NCI-H345 (cell line): Measurements from ENCODE around the gene COL15A1.
A peak's percentile ranks its signal among the peaks of the same experiment; 100 is the strongest.

Experiments used
- DNase-seq: peaks from one replicate; lab custom pipeline; 2025; lab: John Stamatoyannopoulos, UW

COL15A1 gene

DNA sequence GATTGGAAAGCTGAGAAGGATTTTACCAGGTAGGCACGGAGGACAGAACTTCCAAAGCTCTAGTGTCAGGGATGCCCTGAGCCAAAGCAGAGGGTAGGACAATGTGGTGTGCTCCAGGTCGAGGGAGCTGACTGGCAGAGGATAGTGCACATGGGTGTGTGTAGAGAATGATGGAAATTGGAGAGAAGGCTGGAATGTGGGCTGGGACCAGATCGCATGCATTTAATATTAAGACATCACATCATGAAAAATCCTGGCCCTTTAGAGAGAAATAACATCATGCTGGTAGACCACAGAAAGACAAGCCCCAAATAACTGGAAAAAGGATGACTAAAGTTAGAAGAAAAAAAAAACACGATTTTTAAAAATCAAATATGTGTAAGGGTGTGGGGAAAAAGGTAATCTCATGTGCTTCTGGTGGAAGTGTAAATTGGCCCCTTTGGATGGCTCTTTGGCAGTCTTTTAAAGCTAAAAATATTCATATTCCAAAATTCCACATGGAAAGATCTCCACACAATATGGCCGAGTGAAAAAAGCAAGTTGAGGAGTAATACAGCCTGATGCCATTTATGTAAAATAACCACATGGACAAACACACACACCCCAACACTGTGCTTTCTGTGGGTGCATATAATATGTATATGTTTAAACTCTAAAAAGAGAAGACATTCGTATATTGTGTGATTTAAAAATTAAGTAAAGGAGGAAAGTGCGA is 94.2 kb downstream of the COL15A1 start:
- no peak for DNase-seq

DNA sequence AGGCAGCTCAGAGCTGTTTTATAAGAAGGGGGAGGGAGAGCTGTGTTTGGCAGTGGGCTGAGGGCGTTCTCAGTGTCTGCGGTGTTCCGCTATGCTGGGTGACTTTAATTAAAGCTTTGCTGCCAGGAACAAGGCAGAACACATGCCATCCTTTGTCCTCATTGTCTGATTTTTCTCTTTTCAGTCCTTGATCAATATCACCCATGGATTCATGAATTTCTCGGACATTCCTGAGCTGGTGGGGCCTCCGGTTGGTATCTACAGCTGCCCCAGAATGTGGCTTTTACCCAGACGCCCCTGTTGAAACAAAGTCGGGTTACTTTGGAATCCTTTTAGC is 94.7 kb downstream of the COL15A1 start:
- DNase-seq: no peak

DNA sequence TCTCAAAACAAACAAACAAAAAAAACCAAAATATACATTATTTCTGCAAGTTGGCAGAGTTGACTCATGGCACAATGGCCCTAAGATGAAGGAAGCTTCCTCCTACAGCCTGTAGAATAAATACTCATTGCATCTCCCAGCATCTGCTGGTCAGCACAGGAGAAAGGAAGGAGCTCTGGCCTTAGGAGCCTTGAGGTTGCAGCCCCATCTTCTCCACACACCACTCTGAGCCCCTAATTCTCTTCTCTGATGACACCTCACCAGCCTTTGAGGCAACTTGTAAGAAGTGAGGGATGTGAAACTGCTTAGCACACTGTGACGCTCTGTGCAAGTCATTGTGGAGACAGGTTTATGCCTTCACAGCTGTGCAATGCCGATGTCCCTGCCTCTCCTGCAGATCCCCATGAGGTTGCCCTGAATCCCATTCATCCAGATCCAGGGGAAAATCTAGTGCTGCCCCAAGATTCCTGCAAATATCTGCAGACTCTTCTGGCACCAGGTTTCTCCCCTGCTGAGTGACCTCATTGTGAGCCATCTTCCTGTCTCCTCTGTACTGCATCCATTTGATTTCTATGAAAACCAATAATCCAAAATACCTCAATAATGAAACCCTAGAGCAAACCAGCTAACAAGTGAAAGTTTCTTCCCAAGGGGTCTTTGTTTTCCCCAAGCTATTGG is 95.9 kb downstream of the COL15A1 start:
- no peak for DNase-seq

DNA sequence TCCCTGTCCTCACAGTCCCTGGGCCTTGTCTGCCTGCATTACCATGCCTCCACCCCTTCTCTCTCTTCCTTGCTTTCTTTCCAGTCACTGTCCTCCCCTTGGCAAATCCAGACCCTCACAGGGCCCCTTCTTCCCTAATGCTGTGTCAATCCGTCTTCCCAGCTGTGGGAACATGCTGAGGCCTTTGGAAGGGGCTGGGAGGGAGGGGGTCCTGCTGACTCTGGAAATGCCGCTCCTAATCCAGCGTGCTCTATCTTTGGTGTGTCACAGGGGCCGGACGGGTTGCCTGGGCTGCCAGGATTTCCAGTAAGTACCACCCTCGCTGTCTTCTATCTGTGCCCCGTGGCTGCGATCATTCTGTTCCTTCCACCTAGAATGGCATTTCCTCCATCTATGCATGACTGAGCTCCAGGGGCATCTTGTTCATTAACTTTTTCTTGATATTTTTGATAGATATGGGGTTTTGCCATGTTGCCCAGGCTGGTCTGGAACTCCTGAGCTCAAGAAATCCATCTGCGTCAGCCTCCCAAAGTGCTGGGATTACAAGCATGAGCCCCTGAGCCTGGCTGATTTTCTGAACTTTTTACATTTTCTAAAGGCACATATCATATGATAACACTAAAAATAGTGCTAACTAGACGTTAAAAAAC is 96.7 kb downstream of the COL15A1 start:
- DNase-seq: no peak

DNA sequence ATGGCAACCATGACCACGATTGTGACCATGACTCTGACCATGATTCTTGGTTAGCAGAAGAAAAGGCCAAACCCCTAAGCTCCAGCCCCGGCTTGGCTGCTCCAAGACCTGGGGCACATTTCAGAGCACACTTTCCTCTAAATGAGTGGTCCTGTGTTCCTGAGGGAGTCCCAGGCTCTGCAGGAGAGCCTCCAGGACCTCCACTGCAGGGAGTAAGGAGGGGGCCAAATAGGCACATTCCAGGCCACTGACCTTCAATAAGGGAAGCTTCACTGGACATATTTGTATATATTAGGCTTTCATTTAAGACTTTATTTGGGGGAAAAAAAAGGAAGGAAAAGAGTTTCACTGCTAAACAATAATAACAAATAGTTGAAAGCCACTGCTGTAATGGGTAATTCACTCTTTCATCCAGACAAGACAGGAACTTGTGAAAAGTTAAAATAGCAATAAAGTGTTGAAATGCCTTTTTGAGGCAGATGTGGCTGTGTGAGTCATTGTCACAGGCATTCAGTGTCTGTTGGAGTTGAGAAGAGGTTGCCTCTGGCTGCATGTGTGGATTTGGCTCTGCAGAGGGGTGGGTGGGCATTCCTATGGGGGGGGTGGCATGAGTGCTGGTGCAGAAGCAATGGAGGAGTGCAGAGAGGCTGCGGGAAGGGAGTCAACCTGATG is 97.3 kb downstream of the COL15A1 start:
- DNase-seq: no peak

DNA sequence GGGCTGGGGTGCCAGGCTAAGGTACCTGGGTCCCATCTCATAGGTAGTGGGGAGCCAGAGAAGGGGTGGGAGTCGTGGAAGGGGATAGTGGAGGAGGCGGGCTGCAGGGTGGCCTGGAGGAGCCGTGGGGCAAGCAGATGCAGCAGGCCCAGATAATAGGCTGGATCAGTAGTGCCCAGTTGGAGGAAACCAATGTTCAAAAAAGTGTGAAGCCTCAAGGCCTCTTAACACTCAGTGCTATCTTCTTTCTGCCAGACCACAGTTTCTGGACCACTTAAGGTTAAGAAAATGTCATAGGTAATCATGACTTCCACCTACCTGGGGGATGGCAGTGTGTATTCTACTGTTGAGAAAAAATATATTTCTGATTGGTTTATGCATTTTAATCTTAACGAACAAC is 97.9 kb downstream of the COL15A1 start:
- no peak for DNase-seq

DNA sequence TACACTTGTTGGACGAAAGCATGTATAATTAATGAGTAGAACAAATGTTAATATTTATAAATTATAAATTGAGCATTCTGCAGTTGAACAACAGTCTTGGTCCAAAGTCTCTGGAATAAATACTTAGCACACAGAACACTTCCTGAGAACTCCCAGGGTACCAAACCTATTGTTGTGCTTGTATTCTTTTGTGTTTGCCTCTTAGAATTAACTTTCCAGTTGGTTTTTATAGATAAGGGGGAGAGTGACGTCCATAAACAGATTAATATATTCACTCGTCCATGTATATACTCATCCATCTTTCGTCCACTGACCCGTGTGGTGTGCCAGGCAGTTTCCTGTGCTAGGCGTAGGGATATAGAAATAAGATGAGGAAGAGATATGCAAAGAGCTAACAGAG is 98.9 kb downstream of the COL15A1 start:
- DNase-seq: no peak

DNA sequence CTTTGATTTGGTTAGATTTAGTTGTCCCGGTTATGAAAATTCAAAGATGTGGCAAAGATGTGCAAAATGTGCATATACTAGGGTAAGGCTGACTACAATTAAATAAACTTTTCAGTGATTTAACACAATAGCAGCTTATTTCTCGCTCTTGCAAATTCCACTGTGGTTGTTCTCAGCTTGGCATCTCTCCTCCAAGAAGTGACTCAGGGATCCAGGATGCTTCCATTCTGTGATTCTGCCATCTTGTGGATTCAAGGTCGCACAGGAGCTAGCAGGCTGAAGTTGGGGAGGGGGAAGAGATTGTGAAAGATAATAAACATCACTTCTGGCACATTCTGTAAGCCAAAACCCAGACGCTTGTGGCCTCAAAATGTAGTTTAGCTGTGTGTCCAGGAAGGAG is 101.1 kb downstream of the COL15A1 start:
- no peak for DNase-seq

DNA sequence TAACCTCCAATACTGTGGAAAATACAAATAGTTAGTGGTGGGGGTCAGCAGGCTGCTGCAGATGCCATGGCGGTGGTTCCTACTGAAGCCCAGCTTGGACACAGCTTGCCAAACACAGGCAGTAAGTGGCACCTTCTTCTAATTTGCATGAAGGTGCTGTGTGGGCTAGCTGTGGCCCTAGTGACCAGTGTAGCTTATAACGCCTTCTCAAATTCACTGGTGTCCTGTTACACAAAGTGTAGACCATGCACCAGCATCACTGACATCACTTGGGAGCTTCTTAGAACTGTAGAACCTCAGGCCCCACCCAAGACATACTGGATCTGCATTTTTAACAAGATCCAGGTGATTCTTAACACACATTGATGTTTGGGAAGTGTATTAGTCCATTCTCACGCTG is 102.4 kb downstream of the COL15A1 start:
- no peak for DNase-seq

DNA sequence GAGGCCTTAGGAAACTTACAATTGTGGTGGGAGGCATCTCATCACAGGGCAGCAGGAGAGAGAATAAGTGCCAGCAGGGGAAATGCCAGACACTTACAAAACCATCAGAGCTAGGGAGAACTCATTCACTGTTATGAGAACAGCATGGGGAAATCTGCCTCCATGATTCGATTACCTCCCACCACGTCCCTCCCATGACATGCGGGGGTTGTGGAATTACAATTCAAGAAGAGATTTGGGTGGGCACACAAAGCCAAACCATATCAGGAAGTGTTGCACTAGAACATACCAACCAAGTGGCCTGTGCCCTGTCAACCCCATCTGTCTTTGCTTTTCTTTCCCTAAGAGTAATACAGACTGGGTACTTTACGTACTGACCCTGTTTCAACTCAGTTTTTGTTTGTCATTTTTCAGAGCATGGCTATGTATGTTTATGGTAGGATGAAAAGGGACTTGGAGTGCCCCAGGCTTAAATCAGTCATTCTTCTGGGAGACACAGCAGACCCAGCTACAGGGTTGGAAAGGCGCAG is 102.9 kb downstream of the COL15A1 start:
- DNase-seq: no peak

DNA sequence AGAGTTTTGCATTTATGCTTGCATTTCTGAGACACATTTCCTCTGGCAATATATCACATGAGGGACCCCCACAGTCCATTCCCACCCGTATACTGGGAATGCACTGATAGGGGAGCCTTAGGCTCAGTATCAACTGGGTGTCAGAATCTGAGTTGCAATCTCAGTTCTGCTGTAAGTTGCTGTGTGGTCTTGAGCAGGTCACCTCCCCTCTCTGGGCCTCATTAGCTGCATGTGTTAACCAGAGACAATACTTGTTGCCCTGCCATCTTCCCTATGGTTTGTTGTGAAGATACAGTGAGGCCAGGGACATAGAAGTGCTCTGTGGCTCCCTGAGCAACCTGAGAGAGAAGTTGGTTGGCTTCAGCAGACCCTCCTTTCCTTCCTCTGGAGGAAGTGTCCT is 105.5 kb downstream of the COL15A1 start:
- DNase-seq: no peak

DNA sequence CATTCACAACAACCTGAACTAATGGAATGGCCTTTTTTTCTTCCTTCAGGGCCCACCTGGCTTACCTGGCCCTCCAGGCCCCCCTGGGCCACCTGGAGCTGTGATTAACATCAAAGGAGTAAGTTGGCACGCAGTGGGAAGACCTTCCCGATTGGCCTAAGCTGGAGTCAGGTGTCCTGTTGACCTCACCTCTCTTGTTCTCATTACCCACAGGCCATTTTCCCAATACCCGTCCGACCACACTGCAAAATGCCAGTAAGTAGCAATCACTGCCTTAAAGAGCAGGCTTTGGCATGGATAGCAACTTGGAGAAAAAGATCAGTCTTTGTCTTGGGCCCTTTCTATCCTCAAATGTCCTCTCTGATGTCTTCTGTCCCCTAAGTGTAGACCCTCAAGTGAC is 105.9 kb downstream of the COL15A1 start:
- no peak for DNase-seq

DNA sequence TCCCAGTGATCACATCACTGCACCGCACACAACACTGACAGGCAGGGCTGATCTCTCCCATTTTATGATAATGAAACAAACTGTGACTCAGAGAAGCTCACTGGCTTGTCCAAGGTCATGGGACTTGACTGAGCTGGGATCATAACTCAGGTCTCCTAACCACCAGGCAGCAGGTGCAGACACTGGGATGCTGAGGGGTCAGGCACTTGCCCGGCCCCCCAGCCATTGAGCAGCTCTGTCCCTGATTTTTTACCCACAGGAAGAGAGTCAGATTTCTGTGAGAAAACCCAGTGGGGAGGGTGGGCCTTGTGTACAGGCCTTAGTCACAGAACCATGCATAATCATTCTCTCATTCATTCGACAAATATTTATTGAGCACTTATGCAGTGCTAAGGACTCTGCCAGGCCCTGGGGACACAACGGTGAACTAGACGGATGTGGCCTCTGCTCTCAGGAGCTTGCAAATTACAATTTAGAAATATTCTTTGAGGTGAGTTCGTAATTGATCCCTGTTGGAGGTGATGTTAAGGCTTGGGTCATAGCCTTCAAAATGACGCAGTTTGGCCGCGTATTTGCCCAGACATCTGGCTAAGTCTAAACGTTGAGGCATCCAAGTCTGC is 106.7 kb downstream of the COL15A1 start:
- peak; percentile 15 for DNase-seq

DNA sequence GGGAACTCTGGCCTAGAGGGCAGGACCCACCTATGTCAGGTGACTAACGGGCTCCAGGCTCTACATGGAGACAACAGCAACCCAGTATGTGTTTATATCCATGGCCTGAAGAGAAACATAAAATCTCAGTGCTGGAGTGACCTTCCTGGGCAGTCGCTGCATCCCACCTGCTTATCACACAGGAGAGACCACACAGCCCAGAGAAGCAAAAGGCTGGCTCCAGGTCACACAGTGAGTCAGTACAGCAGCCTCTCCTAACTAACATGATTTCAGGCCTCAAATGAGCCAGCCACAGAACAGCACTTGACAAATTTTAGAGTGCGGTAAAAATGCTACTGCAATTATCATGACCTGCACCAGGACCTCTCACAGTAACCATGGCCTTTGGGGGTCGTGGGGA is 107.2 kb downstream of the COL15A1 start:
- DNase-seq: no peak

DNA sequence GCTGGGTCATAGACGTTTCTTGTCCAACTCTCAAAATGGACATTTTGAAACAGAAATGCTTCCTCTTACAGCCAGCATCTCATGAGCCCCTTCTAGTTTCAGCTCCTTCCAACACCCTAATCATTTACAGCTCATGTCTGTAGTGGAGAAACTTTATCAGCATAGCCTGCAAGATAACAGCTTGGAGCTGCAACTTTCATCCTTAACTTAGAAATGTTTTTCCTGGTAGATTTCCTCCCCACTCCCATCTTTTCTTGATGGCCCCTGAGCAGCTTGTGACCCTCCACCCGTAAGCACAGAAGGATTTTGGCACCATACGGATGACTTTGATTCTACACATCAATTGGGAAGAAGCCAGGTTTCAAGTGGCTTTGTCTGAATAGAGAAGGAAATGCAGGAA is 107.7 kb downstream of the COL15A1 start:
- no peak for DNase-seq

DNA sequence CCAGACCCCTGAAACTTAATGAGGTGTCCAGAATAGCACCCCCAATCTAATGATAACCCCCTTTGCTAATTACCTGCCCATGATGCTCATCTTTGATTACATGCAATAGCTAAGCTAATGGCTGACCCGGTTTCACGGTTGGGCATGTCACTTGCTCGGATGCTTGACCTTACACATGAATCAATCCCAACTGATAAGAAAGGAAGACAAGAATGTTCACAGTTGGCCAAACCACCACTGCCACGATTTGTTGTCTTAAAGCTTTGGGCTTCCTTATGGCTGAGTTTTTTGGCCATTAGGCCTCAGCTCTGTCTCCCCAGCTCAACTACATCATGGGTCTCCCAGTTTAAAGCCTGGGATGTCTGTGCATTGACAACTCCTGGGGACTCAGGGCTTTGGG is 108.1 kb downstream of the COL15A1 start:
- no peak for DNase-seq

DNA sequence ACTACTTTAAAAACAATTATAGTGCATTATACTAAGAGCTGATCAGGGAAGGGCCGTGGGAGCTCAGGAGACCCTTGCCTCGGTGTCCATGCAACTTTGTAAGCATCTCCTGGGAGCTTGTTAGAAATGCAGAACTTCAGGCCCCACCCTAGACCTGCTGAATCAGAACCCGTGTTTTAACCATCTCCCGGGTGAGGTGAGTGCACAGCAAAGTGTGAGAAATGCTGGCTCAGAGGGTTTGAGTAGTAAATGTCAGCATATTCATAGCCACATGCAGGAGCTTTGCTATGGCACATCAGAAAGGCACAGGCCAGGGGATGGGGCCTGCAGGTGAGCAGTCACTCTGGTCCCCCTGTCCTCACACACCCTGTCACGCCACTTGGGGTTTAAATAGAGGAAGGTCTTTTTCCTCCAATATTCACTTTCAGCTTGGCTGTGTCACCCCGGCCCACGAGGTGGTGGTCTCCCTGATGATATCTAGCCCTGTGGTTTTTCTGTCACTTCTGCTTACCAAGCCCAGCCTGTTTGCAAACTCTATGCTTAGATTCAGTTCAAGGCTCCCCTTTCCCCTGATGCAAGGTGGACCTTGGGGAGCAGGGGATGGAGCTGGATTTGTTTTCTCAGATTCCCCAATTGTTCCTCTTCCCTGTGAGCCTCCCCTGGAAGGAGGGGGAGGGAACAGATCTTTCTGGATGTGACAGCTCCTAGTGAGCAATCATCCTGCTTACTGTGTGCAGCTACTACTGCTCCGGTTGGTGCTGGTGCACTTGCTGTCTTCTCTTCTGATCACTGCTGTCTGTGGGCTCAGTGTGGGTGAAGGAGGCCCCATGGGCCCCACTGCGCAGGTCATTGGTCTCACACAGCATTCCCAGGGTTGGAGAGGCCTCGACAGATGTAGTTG is 109.4 kb downstream of the COL15A1 start:
- DNase-seq: no peak

DNA sequence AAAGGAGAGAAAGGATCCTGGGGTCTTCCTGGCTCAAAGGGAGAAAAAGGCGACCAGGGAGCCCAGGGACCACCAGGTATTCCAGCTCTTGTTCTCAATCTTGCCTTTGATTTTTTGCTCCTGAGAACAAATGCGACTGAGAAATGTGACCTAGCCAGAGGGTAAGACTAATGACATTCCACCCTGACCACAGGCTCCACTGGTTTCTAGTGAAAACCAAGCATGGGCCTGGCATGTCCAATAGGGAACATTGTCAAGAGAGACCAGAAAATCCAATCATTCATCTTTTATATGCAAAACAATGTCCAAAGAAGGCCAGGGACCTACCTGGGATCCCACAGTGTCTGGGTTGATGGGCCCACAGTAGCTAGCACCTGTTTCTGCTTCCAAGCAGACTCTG is 110.9 kb downstream of the COL15A1 start:
- no peak for DNase-seq

DNA sequence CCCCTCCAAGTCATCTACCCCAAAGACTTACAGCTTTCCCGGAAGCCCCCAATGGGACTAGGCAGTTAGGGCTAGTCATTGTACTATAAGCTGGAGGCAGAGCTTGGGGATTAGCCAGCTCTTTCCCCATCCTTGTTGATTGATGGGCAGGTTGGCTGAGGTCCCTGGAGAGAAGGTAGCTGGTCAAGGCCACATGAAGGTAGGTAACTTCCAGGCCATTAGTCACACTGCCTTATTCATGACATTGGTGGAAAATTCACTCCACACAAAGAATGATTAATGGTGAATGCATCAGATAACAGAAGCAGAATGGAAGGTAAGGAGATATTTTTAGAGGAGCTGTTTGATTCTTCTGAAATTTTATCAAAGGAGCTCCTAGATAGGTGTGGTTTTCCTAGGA is 111.7 kb downstream of the COL15A1 start:
- no peak for DNase-seq

DNA sequence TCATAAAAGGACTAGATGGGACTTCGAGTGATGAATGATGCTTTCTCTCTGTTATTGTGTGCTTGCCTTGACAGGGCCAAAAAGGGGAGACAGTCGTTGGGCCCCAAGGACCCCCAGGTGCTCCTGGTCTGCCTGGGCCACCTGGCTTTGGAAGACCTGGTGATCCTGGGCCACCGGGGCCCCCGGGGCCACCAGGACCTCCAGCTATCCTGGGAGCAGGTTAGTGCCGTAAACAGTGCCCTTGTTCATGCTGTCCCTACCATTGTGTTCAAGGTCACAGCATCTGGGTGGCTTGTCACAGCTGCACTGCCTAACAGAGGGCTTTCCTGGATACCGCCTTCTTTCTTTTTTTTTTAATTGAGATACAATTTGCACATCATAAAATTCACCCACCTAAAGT is 112.5 kb downstream of the COL15A1 start:
- DNase-seq: no peak
